ENCODE data around the gene LEPR. TPM values are rescaled to one million over a fixed set of nuclear protein-coding genes. Genes with fewer than 3 reads are reported as not detected.
A peak's percentile ranks its signal among the peaks of the same experiment; 100 is the strongest.
"Not testable (repeated sequence)": the region's sequence is repeated elsewhere in the genome, so short reads cannot be mapped to it uniquely, and the experiment has no call there.

The LEPR gene
- 10 to 100 TPM in 5 of 10 donors, 1 to 10 TPM in 5; 6.8 to 12.7 (median 10.4) TPM for polyA plus RNA-seq (ENCODE audit: insufficient read length in 10 of 10)
- long read RNA-seq, donor 1 = 0 reads
- long read RNA-seq, donor 2 = 0 reads
- long read RNA-seq, donor 3 = 0 reads
- long read RNA-seq, donor 4, full-length matches to known transcripts = 1 of 11 reads
- long read RNA-seq, donor 4, partial matches to known transcripts = 10 of 11 reads
- long read RNA-seq, donor 4, other reads (novel, unspliced or antisense) = 0 of 11 reads
- long read RNA-seq, donor 5 = 0 reads
- long read RNA-seq, donor 6, partial matches to known transcripts = 0 of 1 reads
- long read RNA-seq, donor 6, other reads (novel, unspliced or antisense) = 0 of 1 reads
- long read RNA-seq, donor 7 = 0 reads
- long read RNA-seq, donor 8 = 0 reads
- long read RNA-seq, donor 9 = 0 reads

GRCh38 chr1:65420590-65421350 lies at the start of gene LEPR, which contains the start of gene LEPROT:
Gene LEPR, plus strand, starts transcription at chr1:65420668. Its CDS starts 144,898 bp downstream, at chr1:65565566.
Gene LEPROT, plus strand, starts transcription at chr1:65420668. Its CDS starts 57 bp downstream, at chr1:65420725.
- peak in 1 of 3 donors; percentile 96 for DNase-seq

- DNase-seq = no peak
Measured at GRCh38 chr1:65371544-65371943, 48.9 kb upstream of the LEPR start.

GRCh38 chr1:65372557-65372956 lies 47.9 kb upstream of the LEPR start:
- DNase-seq = no peak

GRCh38 chr1:65377496-65378246 lies 42.8 kb upstream of the LEPR start:
- DNase-seq = no peak

- no peak for DNase-seq
Measured at GRCh38 chr1:65378247-65378946, 42.1 kb upstream of the LEPR start.

GRCh38 chr1:65384426-65384825 lies 36.0 kb upstream of the LEPR start:
- DNase-seq = not testable (repeated sequence)

GRCh38 chr1:65386439-65386838 lies 34.0 kb upstream of the LEPR start:
- DNase-seq = no peak

GRCh38 chr1:65387821-65388220 lies 32.6 kb upstream of the LEPR start:
- no peak for DNase-seq

- no peak for DNase-seq
Measured at GRCh38 chr1:65388908-65389695, 31.4 kb upstream of the LEPR start.

- DNase-seq = no peak
Measured at GRCh38 chr1:65392497-65392896, 28.0 kb upstream of the LEPR start.

GRCh38 chr1:65393347-65393746 lies 27.1 kb upstream of the LEPR start:
- DNase-seq = peak in 1 of 3 donors; percentile 2

- DNase-seq = no peak
Measured at GRCh38 chr1:65393928-65394327, 26.5 kb upstream of the LEPR start.

- peak in 1 of 3 donors; percentile 11 for DNase-seq
Measured at GRCh38 chr1:65395887-65396612, 24.4 kb upstream of the LEPR start.

GRCh38 chr1:65398083-65398482 lies 22.4 kb upstream of the LEPR start:
- no peak for DNase-seq

GRCh38 chr1:65399003-65399402 lies 21.5 kb upstream of the LEPR start:
- no peak for DNase-seq

GRCh38 chr1:65401612-65402011 lies 18.9 kb upstream of the LEPR start:
- no peak for DNase-seq

- DNase-seq = peak in 1 of 3 donors; percentile 15
Measured at GRCh38 chr1:65404941-65405340, 15.5 kb upstream of the LEPR start.

GRCh38 chr1:65407877-65408276 lies 12.6 kb upstream of the LEPR start:
- no peak for DNase-seq

- no peak for DNase-seq
Measured at GRCh38 chr1:65409314-65409713, 11.2 kb upstream of the LEPR start.

- DNase-seq = no peak
Measured at GRCh38 chr1:65409816-65410326, 10.6 kb upstream of the LEPR start.
